K562 (cell line): ENCODE results near the gene RRM2. TPM values are rescaled to one million over a fixed set of nuclear protein-coding genes. Genes with fewer than 3 reads are reported as not detected.
A peak's percentile ranks its signal among the peaks of the same experiment; 100 is the strongest.

Experiments used
- ARNT ChIP-seq, 2 experiments: fragments of 450-650 bp; IDR thresholded peaks; 2 replicates each; pipeline ENCODE4 v1.6.1; 2016; ENCODE audit warnings: mild to moderate bottlenecking in 1 of 2
- ATF3 ChIP-seq, 2 experiments: fragments of 450-650 bp in 1 of 2; sonication (generic) in 1 of 2; formaldehyde crosslinking in 1 of 2; IDR thresholded peaks in 1 of 2; conservative IDR thresholded peaks in 1 of 2; 2 replicates each; pipeline versions ENCODE4 v1.6.1 to v1.8.1; 2016 to 2023; ENCODE audit warnings: mild to moderate bottlenecking in 2 of 2, moderate library complexity in 2 of 2, inconsistent platforms in 1 of 2, missing genetic modification reagents in 1 of 2
- C11orf30 ChIP-seq: fragments of 450-650 bp; IDR thresholded peaks from 2 replicates; pipeline ENCODE4 v1.6.1; 2016; ENCODE audit warnings: low read depth, mild to moderate bottlenecking
- CHD1 ChIP-seq: fragments of 200-600 bp; sonication (generic); IDR thresholded peaks from one replicate; pipeline ENCODE4 v1.6.1; 2012; ENCODE audit warnings: mild to moderate bottlenecking, moderate library complexity, low read length, inconsistent platforms
- CSDE1 ChIP-seq, 2 experiments: fragments of 450-650 bp; IDR thresholded peaks; 2 replicates each; pipeline ENCODE4 v1.6.1; 2016; ENCODE audit warnings: mild to moderate bottlenecking in 1 of 2
- DLX4 ChIP-seq: fragments of 250-450 bp; sonication (Bioruptor Pico); IDR thresholded peaks from 2 replicates; pipeline ENCODE4 v1.6.1; 2021; ENCODE audit warnings: mild to moderate bottlenecking
- E4F1 ChIP-seq: fragments of 250-450 bp; sonication (Bioruptor Pico); IDR thresholded peaks from 2 replicates; pipeline ENCODE4 v1.5.0; 2021; ENCODE audit warnings: mild to moderate bottlenecking, borderline replicate concordance
- EP400 ChIP-seq: fragments of 450-650 bp; IDR thresholded peaks from 2 replicates; pipeline ENCODE4 v1.6.1; 2017; ENCODE audit warnings: antibody characterized with exemption, mild to moderate bottlenecking, moderate library complexity
- HNRNPUL1 ChIP-seq: fragments of 200-400 bp; formaldehyde crosslinking; IDR thresholded peaks from 2 replicates; pipeline ENCODE4 v1.6.1; 2017; ENCODE audit warnings: low read length
- MTA1 ChIP-seq: fragments of 450-650 bp; IDR thresholded peaks from 2 replicates; pipeline ENCODE4 v1.6.1; 2017; ENCODE audit warnings: borderline replicate concordance
- NONO ChIP-seq, 2 experiments: fragments of 200-400 bp in 1 of 2; fragments of 450-650 bp in 1 of 2; formaldehyde crosslinking in 1 of 2; IDR thresholded peaks; 2 replicates each; pipeline ENCODE4 v1.6.1; 2017; ENCODE audit warnings: low read depth in 2 of 2, mild to moderate bottlenecking in 2 of 2, moderate library complexity in 2 of 2, low read length in 1 of 2
- ZNF445 ChIP-seq: fragments of 250-450 bp; sonication (Bioruptor Pico); IDR thresholded peaks from 2 replicates; pipeline ENCODE4 v1.4.0; 2020; ENCODE audit warnings: low read depth, mild to moderate bottlenecking, moderate library complexity
- ZNF644 ChIP-seq: fragments of 200-800 bp; sonication (Bioruptor generic); IDR thresholded peaks from 2 replicates; pipeline ENCODE4 v1.6.1; 2016; ENCODE audit warnings: low read depth, missing genetic modification characterization, missing compliant biosample characterization
- polyA plus RNA-seq, 8 experiments: library from polyadenylated mRNA; depleted of rRNA in 4 of 8; stranded (reverse) in 5 of 8; unstranded in 3 of 8; fragments of >200 nt; fragmentation: Nextera tagmentation in 2 of 8; fragmentation: Illumina TruSeq in 1 of 8; extraction: Ambion mirVana in 2 of 8; extraction: Trizol in 1 of 8; gene quantifications; 2 replicates each; pipeline versions ENCODE4 v1.2.1 to v1.2.3, GENCODE V29; 2011 to 2014; ENCODE audit warnings: inconsistent platforms in 1 of 8, missing spikeins in 1 of 8
- total RNA-seq, 7 experiments: library from RNA; depleted of rRNA in 6 of 7; stranded (reverse); fragments of >200 nt in 6 of 7; fragmentation: Illumina TruSeq in 2 of 7; extraction: Trizol in 2 of 7; gene quantifications; 2 replicates each; pipeline versions ENCODE4 v1.2.1 to v1.2.3, GENCODE V29; 2011 to 2021; ENCODE audit warnings: low replicate concordance in 1 of 7
- TF ChIP-seq, protein P1 (sequence below): fragments of 450-650 bp; formaldehyde crosslinking; IDR thresholded peaks from 2 replicates; pipeline ENCODE4 v1.4.0; 2020; ENCODE audit warnings: mild to moderate bottlenecking, mixed read lengths
- TF ChIP-seq, protein P2 (sequence below): fragments of 250-450 bp; sonication (Bioruptor Pico); IDR thresholded peaks from 2 replicates; pipeline ENCODE4 v1.5.0; 2021; ENCODE audit warnings: mild to moderate bottlenecking, moderate library complexity

The RRM2 gene
- total and polyA plus RNA-seq, 9 of the 15 experiments (the other 6 are each of a cell fraction or from before 2014, with no cell fraction given), result 50.1 to 244 (median 128) TPM

DNA sequence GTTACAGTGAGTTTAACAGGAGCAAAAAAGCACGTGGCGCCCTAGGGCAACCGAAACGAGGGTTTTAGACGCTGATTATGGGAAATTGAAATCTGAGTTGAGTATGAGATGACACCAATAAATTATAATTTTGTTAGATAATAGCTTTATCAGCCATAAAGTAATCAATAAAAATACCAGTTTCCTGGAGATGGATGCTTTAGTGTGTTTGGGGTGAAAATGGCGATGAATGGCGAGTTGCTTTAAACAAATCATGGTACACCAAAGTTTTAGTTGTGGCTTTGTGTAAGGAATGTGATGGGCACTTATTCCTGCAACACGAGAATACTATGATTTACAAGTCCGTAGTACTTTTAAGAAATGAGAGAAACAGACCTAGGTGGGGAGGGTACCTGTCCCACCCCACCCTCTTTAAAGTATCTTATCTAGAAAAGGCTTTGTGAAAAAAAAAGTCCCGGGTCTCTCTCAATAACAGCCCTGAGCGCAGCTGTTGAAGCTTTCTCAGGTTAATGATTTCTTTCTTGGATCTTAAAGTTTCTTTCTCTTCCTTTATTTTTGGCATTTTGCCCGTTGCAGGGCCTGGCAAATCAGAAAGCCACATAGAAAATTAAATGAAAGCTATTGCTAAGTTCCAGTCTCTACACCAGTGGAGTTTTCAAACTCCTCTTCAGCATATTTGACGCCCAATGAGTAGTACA lies 1.5 kb upstream of the RRM2 start (continued):
- TF ChIP-seq, protein P1, sequence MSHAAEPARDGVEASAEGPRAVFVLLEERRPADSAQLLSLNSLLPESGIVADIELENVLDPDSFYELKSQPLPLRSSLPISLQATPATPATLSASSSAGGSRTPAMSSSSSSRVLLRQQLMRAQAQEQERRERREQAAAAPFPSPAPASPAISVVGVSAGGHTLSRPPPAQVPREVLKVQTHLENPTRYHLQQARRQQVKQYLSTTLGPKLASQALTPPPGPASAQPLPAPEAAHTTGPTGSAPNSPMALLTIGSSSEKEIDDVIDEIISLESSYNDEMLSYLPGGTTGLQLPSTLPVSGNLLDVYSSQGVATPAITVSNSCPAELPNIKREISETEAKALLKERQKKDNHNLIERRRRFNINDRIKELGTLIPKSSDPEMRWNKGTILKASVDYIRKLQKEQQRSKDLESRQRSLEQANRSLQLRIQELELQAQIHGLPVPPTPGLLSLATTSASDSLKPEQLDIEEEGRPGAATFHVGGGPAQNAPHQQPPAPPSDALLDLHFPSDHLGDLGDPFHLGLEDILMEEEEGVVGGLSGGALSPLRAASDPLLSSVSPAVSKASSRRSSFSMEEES, result no peak
- no peak for TF ChIP-seq DLX4 (CRISPR knock-in tag)
- TF ChIP-seq MTA1, result no peak
- no peak for TF ChIP-seq HNRNPUL1
- no peak for TF ChIP-seq ZNF644 (tag)
- TF ChIP-seq EP400, result no peak
- TF ChIP-seq, protein P2, sequence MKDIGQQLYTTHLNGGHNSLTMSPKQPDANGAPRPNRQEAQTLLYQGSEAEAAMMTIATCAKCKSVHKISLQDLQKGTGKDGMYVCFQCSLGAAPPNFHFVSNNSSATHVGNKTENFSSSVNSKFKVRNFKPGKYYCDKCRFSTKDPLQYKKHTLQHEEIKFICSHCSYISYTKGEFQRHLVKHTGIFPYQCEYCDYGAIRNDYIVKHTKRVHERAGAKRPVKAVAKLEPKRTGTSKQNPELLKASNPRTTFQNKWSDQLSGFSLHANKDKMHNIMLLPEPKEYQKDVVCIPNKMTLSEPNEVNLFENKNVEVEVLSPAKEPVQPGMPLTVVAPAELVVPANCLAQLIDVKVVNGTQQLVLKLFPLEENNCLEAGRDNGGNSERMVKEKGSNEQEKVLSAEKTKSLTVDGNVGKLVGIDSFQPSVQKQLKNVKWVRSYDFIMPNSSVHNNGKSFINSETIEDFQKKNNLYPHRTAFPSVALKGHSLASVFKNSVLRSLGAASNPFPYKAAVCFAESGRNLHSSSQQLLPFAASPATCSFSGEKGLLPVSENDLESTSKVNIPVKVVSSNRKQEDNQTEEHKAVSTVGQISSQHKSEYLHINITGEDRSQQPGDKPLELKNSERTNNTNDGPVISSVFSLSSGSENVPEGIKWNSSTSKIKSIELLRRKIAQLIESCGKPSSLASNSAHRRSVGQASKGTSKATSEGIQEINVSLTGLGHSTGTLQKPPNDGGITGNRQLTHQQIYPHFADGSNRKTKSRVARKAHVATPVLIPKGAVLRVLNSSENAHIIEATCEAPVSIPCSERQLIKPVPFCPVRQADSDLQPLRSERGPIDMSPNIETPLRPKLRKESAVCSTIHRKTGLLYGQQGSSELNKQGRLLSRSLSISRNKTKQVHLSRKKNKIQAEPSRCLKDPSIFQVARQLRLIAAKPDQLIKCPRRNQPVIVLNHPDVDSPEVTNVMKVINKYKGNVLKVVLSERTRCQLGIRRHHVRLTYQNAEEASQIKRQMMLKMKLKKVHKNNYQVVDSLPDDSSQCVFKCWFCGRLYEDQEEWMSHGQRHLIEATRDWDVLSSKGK (CRISPR knock-in tag), result no peak
- no peak for TF ChIP-seq NONO (IDR thresholded peaks at IDR 0.05; ENCODE audit: low read depth in 2 of 2, low read length in 1 of 2)
- TF ChIP-seq ZNF445, result no peak
- TF ChIP-seq C11orf30, result peak; percentile 19; the same call in 1 of the 2 replicates
- TF ChIP-seq E4F1 (CRISPR knock-in tag), result no peak
- peak; percentile 60 for TF ChIP-seq CHD1
- TF ChIP-seq ATF3 (IDR thresholded peaks at IDR 0.05), result peak; percentile 12; the same call in 1 of the 2 replicates
- TF ChIP-seq ATF3 (CRISPR knock-in tag; conservative IDR thresholded peaks at IDR 0.05), result no peak
- peak in 1 of 2 experiments; percentile 42; a peak in 2 of 4 replicates for TF ChIP-seq CSDE1 (IDR thresholded peaks at IDR 0.05)
- no peak for TF ChIP-seq ARNT (IDR thresholded peaks at IDR 0.05)
